GM19324 (cell line): ENCODE measurements around the gene VAMP3.

Source experiments
- ATAC-seq: cut with Tn5 transposase; IDR thresholded peaks from one replicate; pipeline ENCODE4 v1.9.1; 2021; ENCODE audit warnings: mild to moderate bottlenecking, moderate library complexity; ENCODE audit not compliant: unreplicated experiment, low FRiP score

Gene VAMP3

GRCh38 chr1:7808253-7808844 lies 37.3 kb downstream of the VAMP3 start:
- ATAC-seq, result no peak

GRCh38 chr1:7809742-7810141 lies 38.6 kb downstream of the VAMP3 start:
- ATAC-seq, result no peak

GRCh38 chr1:7810395-7810794 lies 39.3 kb downstream of the VAMP3 start:
- ATAC-seq, result no peak

- no peak for ATAC-seq
Observed at GRCh38 chr1:7811476-7811875, 40.4 kb downstream of the VAMP3 start.

- no peak for ATAC-seq
Observed at GRCh38 chr1:7813677-7814373, 42.7 kb downstream of the VAMP3 start.

- ATAC-seq, result no peak
Observed at GRCh38 chr1:7821282-7821681, 50.2 kb downstream of the VAMP3 start.

- ATAC-seq, result no peak
Observed at GRCh38 chr1:7824701-7825100, 53.6 kb downstream of the VAMP3 start.

GRCh38 chr1:7826363-7826762 lies 55.3 kb downstream of the VAMP3 start:
- no peak for ATAC-seq

GRCh38 chr1:7827126-7827955 lies 56.2 kb downstream of the VAMP3 start:
- ATAC-seq, result no peak
